SIG-M5 (cell line): ENCODE measurements around the gene RLN1.
"Not testable (repeated sequence)": the region's sequence is repeated elsewhere in the genome, so short reads cannot be mapped to it uniquely, and the experiment has no call there.

Experiments used
- DNase-seq: peaks from one replicate; lab custom pipeline; 2025; lab: John Stamatoyannopoulos, UW

Gene RLN1

DNA sequence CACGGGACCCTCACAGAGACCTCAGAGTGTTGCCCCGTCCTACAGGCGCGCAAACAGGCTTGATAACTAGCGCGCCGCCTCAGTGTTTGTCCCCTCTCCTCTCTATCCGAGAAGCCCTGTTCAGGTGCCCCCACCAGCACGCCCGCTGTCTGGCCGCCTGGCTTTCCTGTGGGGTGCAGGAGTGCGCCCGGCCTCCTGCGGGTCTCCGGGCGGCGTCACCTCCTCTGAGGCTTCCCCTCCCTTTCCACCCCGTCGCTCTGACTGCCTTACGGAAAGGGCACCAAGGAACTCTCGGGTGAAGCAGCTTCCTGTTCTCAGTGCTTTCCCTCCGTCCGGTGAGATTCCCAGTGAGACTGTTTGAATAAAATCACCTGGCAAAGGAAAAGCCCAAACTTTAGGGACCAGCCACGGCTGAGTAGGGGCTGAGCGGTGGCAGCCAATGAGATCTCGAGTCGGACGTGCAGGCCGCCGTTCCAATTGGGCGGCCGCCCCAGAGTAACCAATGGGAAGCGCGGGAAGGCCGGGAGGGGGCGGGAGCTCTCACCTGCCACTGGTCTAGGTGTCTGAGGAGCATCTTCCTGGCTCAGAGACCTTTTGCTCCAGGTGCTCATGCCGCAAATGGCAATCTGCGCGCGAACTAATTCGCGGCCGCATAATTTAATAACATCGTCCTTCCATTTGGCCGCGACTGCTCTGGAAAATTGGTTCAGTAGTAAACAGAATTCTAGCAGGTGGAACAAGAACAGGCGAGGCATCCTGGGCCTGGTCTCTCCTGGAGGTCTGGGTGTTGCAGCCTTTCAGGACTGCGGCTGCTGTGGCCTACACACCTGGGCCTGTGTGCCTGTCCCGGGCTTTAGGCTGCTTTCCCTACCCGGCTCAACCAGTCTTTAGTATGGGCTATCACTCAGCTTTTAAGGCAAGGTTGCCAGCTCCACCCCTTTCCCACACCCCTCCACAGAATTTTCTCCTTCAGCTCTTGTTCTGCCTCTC is at the start of gene RLN1:
TSS of gene RLN1 (minus strand) at position 885 of the 990 bp plus-strand sequence. CDS start at position 755, 130 bp downstream.
- DNase-seq = not testable (repeated sequence)

- DNase-seq = no peak
Measured at GRCh38 chr9:5389109-5389732, 49.5 kb upstream of the RLN1 start.

DNA sequence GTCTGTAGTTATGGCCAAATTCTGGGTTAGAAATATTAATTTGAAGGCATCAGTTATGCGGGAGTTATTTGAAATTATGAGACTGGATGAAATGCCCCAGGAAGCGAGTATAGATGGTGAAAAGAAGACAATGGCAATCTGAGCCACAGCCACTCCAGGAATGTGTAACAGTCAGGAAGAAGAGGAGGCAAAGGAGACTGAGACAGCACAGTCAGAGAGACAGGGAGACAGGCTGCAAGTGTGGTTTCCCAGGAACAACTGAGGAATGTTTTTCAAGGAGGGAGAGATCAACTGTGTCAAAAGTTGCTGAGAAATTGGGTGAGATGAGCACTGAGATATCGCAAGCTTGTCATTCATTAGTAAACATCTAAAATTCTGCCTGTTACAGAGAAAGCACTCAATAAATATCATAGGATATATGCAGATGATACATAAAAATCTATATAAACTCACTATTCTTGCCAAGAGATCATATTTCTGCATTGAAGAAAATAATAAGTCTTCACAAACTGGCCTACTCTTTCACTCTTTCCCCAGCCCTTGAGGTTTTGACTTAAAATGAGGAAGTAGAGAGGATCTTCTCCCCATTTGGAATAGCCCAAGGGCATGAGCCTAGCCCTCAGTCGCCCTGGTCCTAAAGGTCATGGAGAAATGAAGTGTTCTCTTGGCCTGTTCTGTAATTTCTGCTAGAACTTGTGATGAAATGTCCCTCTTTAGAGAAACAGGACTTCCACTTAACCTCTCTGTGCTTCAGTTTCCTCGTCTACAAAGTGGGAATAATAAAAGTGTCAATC is 48.5 kb upstream of the RLN1 start:
- no peak for DNase-seq

- no peak for DNase-seq
Measured at GRCh38 chr9:5384436-5384835, 44.8 kb upstream of the RLN1 start.

DNA sequence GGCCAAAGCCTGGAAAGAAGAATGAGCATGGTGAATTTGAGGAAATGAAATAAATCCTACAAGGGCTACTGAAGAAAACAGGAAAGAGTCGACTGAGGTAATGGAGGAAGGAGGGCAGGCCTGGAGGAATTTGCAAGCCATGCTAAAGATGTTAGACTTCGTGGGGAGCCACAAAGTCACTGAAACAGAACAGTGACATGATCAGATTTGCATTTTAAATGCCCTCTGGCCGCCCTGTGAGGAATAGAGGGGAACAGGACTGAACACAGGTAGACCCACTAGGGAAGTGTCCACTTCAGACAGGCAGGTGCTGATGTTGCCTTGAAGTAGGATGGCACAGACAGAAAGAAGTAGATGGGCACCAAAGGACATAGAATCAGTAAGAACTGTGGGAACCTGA is 42.8 kb upstream of the RLN1 start:
- DNase-seq = no peak

- no peak for DNase-seq
Measured at GRCh38 chr9:5375790-5376477, 36.3 kb upstream of the RLN1 start.

DNA sequence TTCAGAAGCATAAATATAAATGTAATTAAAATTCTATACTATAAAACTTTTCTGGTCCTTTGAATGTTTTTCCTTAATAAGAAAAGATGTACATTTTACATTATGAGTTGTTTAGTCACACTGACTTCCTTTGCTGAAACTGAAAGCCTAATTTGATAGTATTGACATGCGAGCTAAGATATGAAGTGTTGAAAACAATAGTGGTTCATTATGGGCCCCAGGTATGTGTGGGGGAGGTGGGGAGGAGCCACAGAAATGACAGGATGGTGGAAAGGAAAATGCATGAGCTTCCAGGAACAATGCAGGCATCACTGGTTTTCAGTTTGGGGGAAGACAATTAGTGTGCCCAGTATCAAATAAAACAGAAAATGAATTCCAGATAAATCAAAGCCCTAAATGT is 35.4 kb upstream of the RLN1 start:
- no peak for DNase-seq

DNA sequence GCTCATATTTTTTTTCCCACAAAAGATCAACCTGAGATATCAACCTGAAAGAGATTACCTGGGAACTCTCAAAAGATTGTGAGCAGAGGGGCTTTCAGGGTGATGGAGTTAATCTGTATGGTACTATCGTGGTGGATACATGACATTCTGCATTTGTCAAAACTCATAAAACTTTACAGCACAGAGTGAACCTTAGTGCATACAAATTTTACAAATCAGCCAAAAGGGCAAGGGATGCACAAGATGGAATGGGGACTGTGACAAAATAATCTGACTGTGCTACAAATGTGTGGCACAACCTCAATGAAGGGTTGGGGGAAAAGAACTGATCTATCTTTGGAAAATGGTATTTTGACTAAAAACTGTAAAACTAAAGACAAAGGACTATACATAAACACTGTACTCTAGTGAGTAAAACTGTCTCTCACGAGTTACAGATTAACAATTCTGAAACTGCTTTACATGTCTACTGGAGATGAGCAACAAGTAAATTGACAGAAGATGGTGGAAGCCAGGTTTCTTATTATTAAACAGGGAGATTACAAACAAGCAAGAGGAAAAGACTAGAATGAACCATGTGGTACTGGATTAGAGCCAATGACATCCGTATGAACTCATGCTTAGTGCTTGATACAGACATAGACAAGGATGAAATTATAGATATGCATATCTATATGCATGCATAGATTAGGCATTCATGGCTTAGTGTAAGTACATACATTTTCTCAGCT is 24.8 kb upstream of the RLN1 start:
- no peak for DNase-seq

GRCh38 chr9:5361326-5362010 is 21.8 kb upstream of the RLN1 start:
- DNase-seq = no peak

DNA sequence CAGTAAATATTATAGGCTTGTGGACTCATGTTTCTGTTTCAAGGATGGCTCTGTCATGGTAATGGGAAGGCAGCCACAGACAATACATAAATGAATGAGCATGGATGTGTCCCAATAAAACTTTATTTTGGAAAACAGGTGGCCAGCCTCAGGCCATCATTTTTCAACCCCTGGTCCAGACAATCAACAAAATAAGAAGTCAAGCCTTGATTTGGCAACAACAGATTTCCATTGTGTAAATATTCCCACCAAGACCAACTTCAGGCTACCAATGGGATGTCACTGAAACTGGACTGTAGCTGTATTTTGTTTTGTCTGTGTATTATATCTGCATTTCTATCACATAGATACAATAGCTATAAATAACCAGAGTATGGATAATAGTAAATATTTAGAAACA is 20.7 kb upstream of the RLN1 start:
- no peak for DNase-seq

DNA sequence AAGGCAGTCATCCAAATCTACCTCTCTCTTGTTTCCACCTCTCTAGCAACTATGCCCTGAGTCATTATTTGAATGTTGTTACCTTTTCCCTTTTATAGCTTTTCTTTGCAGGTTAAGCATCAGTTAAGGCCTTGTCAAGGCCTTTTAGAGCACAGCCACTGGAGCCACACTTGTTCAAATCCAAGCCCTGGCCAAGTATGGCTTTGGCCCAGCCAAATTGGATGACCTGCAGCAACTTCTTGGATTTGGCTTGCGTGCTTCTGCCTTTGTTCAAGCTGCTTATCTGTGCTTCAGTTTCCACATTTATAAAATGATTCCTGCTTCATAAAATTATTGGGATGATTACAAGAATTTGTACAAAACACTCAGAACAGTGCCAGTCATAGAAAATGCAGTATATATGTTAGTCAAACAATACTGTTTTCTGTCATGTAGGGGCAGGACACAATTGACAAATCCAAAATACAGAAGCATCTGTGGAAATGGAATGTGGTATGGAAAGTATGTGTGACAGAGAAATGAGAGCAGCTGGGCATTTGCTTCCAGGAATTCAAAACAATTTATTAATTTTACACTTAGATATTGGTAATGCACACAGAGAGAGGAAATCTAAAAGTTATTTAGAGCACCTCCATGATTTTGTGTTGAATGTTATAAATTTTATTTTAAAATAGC is 17.9 kb upstream of the RLN1 start:
- no peak for DNase-seq

GRCh38 chr9:5355817-5356216 is 16.1 kb upstream of the RLN1 start:
- no peak for DNase-seq

DNA sequence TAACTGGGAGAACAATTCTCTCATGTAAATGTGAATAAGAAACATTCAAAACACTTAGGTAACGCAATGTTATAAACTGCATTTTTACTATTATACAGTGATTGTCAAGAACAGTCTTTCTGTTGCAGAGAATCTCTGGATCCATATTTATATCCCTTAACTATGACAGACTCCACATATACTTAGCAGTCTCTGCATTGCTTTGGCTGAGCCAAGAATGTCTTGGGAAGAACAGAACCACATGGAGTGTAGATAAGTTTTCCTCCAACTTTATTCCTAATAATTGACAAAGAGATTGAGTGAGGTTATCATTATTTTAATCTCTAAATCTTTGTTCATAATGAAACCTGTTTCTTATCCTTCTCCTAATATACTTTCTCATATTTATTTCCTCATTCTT is 15.6 kb upstream of the RLN1 start:
- DNase-seq = no peak

DNA sequence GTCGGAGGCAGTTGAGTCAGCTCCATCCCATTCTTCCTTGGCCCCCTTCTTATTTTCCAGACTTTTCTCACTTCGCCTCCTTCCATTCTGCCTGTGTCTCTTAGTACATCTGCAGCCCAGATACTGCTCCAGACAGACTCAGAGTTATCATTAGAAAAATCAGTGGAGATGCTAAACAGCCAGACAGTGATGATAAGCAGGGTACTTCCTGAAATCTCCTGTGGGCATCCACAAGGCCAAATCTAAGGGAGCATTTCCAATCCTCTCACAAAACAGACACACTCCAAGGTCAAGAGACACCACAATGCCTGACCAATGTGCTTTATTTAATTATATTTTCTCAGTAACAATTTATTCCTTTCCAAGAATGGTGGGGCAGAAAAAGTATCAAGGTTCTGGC is 14.5 kb upstream of the RLN1 start:
- DNase-seq = no peak

DNA sequence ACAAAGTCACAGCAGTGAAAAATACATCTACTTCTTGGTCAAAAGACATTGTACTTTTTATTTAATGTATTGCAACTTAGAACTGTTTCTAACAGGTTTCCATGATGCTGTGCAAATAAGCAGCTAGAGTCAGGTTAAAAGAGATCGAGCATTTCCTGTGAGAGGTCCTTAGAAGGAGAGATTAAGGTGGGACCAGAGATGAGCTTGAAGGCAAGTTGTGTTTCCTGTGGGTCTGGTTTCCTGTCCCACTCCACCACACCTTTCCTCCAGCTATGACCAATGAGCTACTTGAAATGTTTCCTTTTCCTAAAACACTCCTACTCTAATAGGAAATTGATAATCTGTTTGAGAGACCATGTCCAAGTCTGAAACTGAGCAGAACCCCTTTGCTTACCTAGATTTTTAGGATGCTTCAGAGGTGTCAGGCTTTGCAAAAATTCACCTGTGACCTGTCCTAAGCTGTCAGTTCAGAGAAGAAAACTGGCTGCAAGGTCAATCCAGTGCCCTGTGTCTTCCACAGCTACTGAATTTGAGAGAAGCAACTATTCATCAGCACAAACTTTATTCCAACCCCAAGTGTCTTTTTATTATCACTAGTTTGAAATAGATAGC is 13.1 kb upstream of the RLN1 start:
- DNase-seq = no peak

- DNase-seq = no peak
Measured at GRCh38 chr9:5336688-5337087, 3.0 kb downstream of the RLN1 start.

DNA sequence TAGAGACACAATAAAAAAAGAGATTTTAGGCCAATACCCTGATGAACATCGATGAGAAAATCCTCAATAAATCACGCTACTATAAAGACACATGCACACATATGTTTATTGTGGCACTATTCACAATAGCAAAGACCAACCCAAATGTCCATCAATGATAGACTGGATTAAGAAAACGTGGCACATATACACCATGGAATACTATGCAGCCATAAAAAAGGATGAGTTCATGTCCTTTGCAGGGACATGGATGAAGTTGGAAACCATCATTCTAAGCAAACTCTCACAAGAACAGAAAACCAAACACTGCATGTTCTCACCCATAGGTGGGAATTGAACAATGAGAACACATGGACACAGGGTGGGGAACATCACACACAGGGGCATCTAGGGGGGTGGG is 8.4 kb downstream of the RLN1 start:
- DNase-seq = not testable (repeated sequence)

DNA sequence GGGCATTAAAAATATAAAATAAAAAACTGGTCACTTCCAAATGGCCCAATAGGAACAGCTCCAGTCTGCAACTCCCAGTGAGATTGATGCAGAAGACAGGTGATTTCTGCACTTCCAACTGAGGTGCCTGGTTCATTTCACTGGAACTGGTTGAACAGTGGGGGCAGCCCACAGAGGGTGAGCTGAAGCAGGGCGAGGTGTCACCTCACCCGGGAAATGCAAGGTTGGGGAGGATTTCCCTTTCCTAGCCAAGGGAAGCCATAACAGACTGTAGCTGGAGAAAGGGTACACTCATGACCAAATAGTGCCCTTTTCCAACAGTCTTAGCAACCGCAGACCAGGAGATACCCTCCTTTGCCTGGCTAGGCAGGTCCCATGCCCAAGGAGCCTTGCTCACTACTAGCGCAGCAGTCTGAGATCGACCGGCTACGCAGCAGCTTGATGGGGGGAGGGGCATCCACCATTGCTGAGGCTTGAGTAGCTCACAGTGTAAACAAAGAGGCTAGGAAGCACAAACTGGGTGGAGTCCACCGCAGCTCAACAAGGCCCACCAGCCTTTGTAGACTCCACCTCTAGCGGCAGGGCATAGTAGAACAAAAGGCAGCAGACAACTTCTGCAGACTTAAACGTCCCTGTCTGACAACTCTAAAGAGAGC is 12.7 kb downstream of the RLN1 start:
- DNase-seq = no peak

- no peak for DNase-seq
Measured at GRCh38 chr9:5326187-5326586, 13.5 kb downstream of the RLN1 start.
